Measurements from ENCODE around the gene MRPL12.

DNA sequence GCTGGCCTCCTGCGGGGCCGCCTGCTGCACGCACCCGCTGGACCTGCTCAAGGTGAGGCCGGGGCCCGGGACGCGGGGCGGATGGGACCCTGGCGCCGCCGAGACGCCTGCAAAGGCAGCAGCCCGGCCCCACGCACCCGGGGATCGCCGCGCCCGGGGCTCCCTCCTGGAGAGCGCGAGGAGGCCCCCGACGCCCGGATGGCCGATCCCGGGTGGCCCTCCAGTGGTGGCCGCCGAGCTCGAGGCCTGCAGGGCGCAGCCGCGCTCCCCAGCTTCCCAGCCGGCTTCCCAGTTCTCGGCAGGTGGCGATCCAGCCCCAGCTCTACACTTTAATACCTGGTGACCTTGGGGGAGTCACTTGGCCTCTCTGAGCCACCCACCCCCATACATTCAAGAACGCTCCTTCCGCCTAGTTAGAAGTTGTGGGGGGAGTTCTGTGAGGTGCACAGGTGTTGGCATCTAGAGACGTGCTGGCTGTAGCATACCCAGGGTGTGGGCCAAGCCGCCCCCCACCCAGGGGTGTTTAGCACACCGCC, 9.4 kb downstream of the MRPL12 start:
- TF ChIP-seq, protein P1, sequence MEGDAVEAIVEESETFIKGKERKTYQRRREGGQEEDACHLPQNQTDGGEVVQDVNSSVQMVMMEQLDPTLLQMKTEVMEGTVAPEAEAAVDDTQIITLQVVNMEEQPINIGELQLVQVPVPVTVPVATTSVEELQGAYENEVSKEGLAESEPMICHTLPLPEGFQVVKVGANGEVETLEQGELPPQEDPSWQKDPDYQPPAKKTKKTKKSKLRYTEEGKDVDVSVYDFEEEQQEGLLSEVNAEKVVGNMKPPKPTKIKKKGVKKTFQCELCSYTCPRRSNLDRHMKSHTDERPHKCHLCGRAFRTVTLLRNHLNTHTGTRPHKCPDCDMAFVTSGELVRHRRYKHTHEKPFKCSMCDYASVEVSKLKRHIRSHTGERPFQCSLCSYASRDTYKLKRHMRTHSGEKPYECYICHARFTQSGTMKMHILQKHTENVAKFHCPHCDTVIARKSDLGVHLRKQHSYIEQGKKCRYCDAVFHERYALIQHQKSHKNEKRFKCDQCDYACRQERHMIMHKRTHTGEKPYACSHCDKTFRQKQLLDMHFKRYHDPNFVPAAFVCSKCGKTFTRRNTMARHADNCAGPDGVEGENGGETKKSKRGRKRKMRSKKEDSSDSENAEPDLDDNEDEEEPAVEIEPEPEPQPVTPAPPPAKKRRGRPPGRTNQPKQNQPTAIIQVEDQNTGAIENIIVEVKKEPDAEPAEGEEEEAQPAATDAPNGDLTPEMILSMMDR (IDR thresholded peaks at IDR 0.05), result no peak
- TF ChIP-seq EZH2 (IDR thresholded peaks at IDR 0.05; ENCODE audit: borderline replicate concordance, insufficient read depth, low read depth, low read length, poor library complexity, severe bottlenecking), result no peak

Measured in B cell (primary cell).